Neural cell (in vitro differentiated cells): Measurements from ENCODE around the gene PLEKHF1. TPM values are rescaled to one million over a fixed set of nuclear protein-coding genes. Genes with fewer than 3 reads are reported as not detected.

ENCODE experiments used
- H2AFZ ChIP-seq: fragments of 200-600, 300-800 bp; sonication (generic), shearing (Covaris generic); 2 replicates; pipeline ENCODE4 v1.6.0; 2014; ENCODE audit warnings: low read depth, mild to moderate bottlenecking, antibody characterized with exemption, low read length, moderate library complexity
- H3F3A ChIP-seq: fragments of 200-600 bp; shearing (Covaris generic); 2 replicates; pipeline ENCODE4 v1.6.1; 2016; ENCODE audit warnings: mild to moderate bottlenecking, moderate library complexity, mixed read lengths, antibody characterized with exemption, low read length; ENCODE audit not compliant: insufficient read depth, poor library complexity, severe bottlenecking
- H3K27ac ChIP-seq: fragments of 200-600, 300-800 bp; sonication (generic), shearing (Covaris generic); 2 replicates; pipeline ENCODE4 v1.5.1; 2014; ENCODE audit warnings: mild to moderate bottlenecking, low read length, moderate library complexity
- H3K27me3 ChIP-seq: fragments of 300-800, 200-600 bp; sonication (generic), shearing (Covaris generic); 2 replicates; pipeline ENCODE4 v1.6.0; 2014; ENCODE audit warnings: mild to moderate bottlenecking, low read depth, low read length, moderate library complexity; ENCODE audit not compliant: insufficient read depth
- H3K36me3 ChIP-seq: fragments of 300-800, 200-600 bp; sonication (generic), shearing (Covaris generic); 2 replicates; pipeline ENCODE4 v1.5.1; 2014; ENCODE audit warnings: mild to moderate bottlenecking, antibody characterized with exemption, low read length, moderate library complexity; ENCODE audit not compliant: insufficient read depth
- H3K4me2 ChIP-seq: fragments of 300-800, 200-600 bp; sonication (generic), shearing (Covaris generic); 2 replicates; pipeline ENCODE4 v1.6.0; 2014; ENCODE audit warnings: mild to moderate bottlenecking, low read length
- H3K4me3 ChIP-seq: fragments of 300-800, 200-600 bp; sonication (generic), shearing (Covaris generic); 2 replicates; pipeline ENCODE4 v1.5.1; 2014; ENCODE audit warnings: mild to moderate bottlenecking, low read length, moderate library complexity
- H3K79me2 ChIP-seq: fragments of 200-600 bp; shearing (Covaris generic); replicated peaks from 2 replicates; pipeline ENCODE4 v1.6.0; 2014; ENCODE audit warnings: mild to moderate bottlenecking, low read length, moderate library complexity; ENCODE audit not compliant: insufficient read depth
- H3K9ac ChIP-seq: fragments of 300-800, 200-600 bp; sonication (generic), shearing (Covaris generic); 2 replicates; pipeline ENCODE4 v1.6.1; 2016; ENCODE audit warnings: mild to moderate bottlenecking, low read length, mixed read lengths
- H3K9me2 ChIP-seq: fragments of 200-600 bp; shearing (Covaris generic); 2 replicates; pipeline ENCODE4 v1.6.1; 2016; ENCODE audit warnings: mild to moderate bottlenecking, low read length, mixed read lengths; ENCODE audit not compliant: insufficient read depth
- H3K9me3 ChIP-seq: fragments of 200-600, 300-800 bp; sonication (generic), shearing (Covaris generic); 2 replicates; pipeline ENCODE4 v1.6.1; 2016; ENCODE audit warnings: mild to moderate bottlenecking, mixed run types, low read length, moderate library complexity, mixed read lengths
- H4K20me1 ChIP-seq: fragments of 200-600 bp; shearing (Covaris generic); 2 replicates; pipeline ENCODE4 v1.6.1; 2016; ENCODE audit warnings: mild to moderate bottlenecking, mixed run types; ENCODE audit not compliant: insufficient read depth
- EP300 ChIP-seq: fragments of 450-650 bp; conservative IDR thresholded peaks from 2 replicates; pipeline ENCODE4 v1.6.1; 2014; ENCODE audit warnings: antibody characterized with exemption, mild to moderate bottlenecking, moderate library complexity; ENCODE audit not compliant: poor library complexity, severe bottlenecking
- EZH2 ChIP-seq: fragments of 200-600, 300-800 bp; shearing (Covaris generic), sonication (generic); IDR thresholded peaks from 2 replicates; pipeline ENCODE4 v1.6.1; 2014; ENCODE audit warnings: antibody characterized with exemption, low read length, borderline replicate concordance, mild to moderate bottlenecking; ENCODE audit not compliant: insufficient read depth, poor library complexity, severe bottlenecking
- MXI1 ChIP-seq: fragments of 450-650 bp; conservative IDR thresholded peaks from 2 replicates; pipeline ENCODE4 v1.6.1; 2014; ENCODE audit warnings: antibody characterized with exemption, mild to moderate bottlenecking; ENCODE audit not compliant: poor library complexity, severe bottlenecking
- POLR2AphosphoS5 ChIP-seq: IDR thresholded peaks from 2 replicates; pipeline ENCODE4 v1.6.1; 2012
- RAD21 ChIP-seq: fragments of 450-650 bp; conservative IDR thresholded peaks from 2 replicates; pipeline ENCODE4 v1.6.1; 2014; ENCODE audit warnings: antibody characterized with exemption, mild to moderate bottlenecking, moderate library complexity
- SMC3 ChIP-seq: fragments of 450-650 bp; conservative IDR thresholded peaks from 2 replicates; pipeline ENCODE4 v1.6.1; 2014; ENCODE audit warnings: antibody characterized with exemption, mild to moderate bottlenecking, moderate library complexity; ENCODE audit not compliant: poor library complexity
- TAF1 ChIP-seq: IDR thresholded peaks from 2 replicates; pipeline ENCODE4 v1.6.1; 2012; ENCODE audit warnings: low read depth
- polyA plus RNA-seq: library from polyadenylated mRNA; depleted of rRNA; stranded (reverse); fragments of >200 nt; gene quantifications from 2 replicates; pipeline ENCODE4 v1.2.3, GENCODE V29; 2014
- TF ChIP-seq, protein P1 (sequence below): IDR thresholded peaks from 2 replicates; pipeline ENCODE4 v1.6.1; 2012; ENCODE audit warnings: borderline replicate concordance
- TF ChIP-seq, protein P2 (sequence below): fragments of 450-650 bp; IDR thresholded peaks from 2 replicates; pipeline ENCODE4 v1.5.1; 2014; ENCODE audit warnings: antibody characterized with exemption, mild to moderate bottlenecking, moderate library complexity; ENCODE audit not compliant: poor library complexity, severe bottlenecking

The PLEKHF1 gene
- polyA plus RNA-seq, 1 donor from 2014 or later = not detected

DNA sequence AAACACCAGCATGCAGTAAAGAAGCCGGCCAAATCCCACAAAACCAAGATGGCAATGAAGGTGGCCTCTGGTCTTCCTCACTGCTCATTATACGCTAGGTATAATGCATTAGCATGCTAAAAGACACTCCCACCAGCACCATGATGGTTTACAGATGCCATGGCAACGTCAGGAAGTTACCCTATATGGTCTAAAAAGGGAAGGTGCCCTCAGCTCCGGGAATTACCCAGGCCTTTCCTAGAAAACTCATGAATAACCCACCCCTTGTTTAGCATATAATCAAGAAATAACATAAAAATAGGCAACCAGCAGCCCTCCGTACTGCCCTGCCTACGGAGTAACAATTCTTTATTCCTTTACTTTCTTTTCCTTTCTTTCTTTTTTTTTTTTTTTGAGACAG lies 21.1 kb upstream of the PLEKHF1 start:
- H3K4me2 ChIP-seq = no peak overlapping the region

DNA sequence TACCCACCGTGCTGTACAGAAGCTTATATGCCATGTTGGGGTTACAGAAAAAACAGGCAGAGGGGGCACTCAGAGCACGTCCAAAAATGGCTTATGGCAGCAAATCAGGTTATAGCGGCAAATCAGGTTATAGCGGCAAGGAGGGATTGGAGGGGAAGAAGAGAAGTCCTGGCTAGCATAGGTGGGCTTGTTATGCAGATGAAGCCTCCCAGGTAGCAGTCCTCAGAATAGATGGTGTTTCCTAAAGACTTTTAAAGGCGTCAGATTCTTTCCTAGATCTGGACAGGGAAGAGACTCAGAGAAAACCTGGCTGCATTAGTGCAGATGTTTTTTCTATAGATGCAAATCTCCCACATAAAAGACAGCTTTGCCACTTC lies 19.8 kb upstream of the PLEKHF1 start:
- H3K79me2 ChIP-seq = no peaks in the 10 kb centered on the region
- H4K20me1 ChIP-seq = no peaks in the 10 kb centered on the region
- no peaks in the 10 kb centered on the region for H3K9me2 ChIP-seq
- H3K4me3 ChIP-seq = no peak overlapping the region
- no peak overlapping the region for H2AFZ ChIP-seq
- no peaks in the 10 kb centered on the region for H3K27me3 ChIP-seq
- no peak overlapping the region for H3K4me2 ChIP-seq
- no peak for TF ChIP-seq SMC3
- no peak for TF ChIP-seq POLR2AphosphoS5
- TF ChIP-seq, protein P1, sequence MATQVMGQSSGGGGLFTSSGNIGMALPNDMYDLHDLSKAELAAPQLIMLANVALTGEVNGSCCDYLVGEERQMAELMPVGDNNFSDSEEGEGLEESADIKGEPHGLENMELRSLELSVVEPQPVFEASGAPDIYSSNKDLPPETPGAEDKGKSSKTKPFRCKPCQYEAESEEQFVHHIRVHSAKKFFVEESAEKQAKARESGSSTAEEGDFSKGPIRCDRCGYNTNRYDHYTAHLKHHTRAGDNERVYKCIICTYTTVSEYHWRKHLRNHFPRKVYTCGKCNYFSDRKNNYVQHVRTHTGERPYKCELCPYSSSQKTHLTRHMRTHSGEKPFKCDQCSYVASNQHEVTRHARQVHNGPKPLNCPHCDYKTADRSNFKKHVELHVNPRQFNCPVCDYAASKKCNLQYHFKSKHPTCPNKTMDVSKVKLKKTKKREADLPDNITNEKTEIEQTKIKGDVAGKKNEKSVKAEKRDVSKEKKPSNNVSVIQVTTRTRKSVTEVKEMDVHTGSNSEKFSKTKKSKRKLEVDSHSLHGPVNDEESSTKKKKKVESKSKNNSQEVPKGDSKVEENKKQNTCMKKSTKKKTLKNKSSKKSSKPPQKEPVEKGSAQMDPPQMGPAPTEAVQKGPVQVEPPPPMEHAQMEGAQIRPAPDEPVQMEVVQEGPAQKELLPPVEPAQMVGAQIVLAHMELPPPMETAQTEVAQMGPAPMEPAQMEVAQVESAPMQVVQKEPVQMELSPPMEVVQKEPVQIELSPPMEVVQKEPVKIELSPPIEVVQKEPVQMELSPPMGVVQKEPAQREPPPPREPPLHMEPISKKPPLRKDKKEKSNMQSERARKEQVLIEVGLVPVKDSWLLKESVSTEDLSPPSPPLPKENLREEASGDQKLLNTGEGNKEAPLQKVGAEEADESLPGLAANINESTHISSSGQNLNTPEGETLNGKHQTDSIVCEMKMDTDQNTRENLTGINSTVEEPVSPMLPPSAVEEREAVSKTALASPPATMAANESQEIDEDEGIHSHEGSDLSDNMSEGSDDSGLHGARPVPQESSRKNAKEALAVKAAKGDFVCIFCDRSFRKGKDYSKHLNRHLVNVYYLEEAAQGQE = no peak
- TF ChIP-seq, protein P2, sequence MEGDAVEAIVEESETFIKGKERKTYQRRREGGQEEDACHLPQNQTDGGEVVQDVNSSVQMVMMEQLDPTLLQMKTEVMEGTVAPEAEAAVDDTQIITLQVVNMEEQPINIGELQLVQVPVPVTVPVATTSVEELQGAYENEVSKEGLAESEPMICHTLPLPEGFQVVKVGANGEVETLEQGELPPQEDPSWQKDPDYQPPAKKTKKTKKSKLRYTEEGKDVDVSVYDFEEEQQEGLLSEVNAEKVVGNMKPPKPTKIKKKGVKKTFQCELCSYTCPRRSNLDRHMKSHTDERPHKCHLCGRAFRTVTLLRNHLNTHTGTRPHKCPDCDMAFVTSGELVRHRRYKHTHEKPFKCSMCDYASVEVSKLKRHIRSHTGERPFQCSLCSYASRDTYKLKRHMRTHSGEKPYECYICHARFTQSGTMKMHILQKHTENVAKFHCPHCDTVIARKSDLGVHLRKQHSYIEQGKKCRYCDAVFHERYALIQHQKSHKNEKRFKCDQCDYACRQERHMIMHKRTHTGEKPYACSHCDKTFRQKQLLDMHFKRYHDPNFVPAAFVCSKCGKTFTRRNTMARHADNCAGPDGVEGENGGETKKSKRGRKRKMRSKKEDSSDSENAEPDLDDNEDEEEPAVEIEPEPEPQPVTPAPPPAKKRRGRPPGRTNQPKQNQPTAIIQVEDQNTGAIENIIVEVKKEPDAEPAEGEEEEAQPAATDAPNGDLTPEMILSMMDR = no peak
- TF ChIP-seq EZH2 = no peak
- TF ChIP-seq MXI1 = no peak
- TF ChIP-seq RAD21 = no peak
- TF ChIP-seq EP300 = no peak
- TF ChIP-seq TAF1 = no peak
- no peak overlapping the region for H3K9ac ChIP-seq
- no peaks in the 10 kb centered on the region for H3F3A ChIP-seq
- H3K36me3 ChIP-seq = no peaks in the 10 kb centered on the region
- H3K9me3 ChIP-seq = no peaks in the 10 kb centered on the region
- H3K27ac ChIP-seq = no peak overlapping the region

More for the DNA sequence above, 21.1 kb upstream of the PLEKHF1 start:
- H3K9ac ChIP-seq = no peak overlapping the region
- no peaks in the 10 kb centered on the region for H3K79me2 ChIP-seq
- no peak overlapping the region for H3K27ac ChIP-seq
- TF ChIP-seq MXI1 = no peak
- no peak for TF ChIP-seq EZH2
- no peak for TF ChIP-seq POLR2AphosphoS5
- no peak for TF ChIP-seq EP300
- TF ChIP-seq, protein P1 = no peak
- TF ChIP-seq TAF1 = no peak
- TF ChIP-seq RAD21 = no peak
- no peak for TF ChIP-seq SMC3
- TF ChIP-seq, protein P2 = no peak
- no peaks in the 10 kb centered on the region for H3K36me3 ChIP-seq
- H3K27me3 ChIP-seq = no peaks in the 10 kb centered on the region
- no peaks in the 10 kb centered on the region for H4K20me1 ChIP-seq
- H3K9me2 ChIP-seq = no peaks in the 10 kb centered on the region
- H3K9me3 ChIP-seq = no peaks in the 10 kb centered on the region
- H2AFZ ChIP-seq = no peak overlapping the region
- no peak overlapping the region for H3K4me3 ChIP-seq
- no peaks in the 10 kb centered on the region for H3F3A ChIP-seq
